Measurements from ENCODE around the gene STRBP.

GRCh38 chr9:123281659-123282350 lies 13.4 kb upstream of the STRBP start:
- no peak for TF ChIP-seq CTCF (IDR thresholded peaks at IDR 0.05)
- no peak for TF ChIP-seq POLR2A (IDR thresholded peaks at IDR 0.05)

Measured in testis (tissue), 2 donors.